Muscle of arm (tissue), 12 donors: ENCODE measurements around the gene BMPR1B. TPM values are rescaled to one million over a fixed set of nuclear protein-coding genes. Genes with fewer than 3 reads are reported as not detected.
"Not testable (repeated sequence)": the region's sequence is repeated elsewhere in the genome, so short reads cannot be mapped to it uniquely, and the experiment has no call there.

Experiments used
- DNase-seq: peaks from one replicate; pipeline ENCODE4 v3.0.0-alpha.2; 2013
- polyA plus RNA-seq, 12 donors: library from polyadenylated mRNA; unstranded; fragments of 120-200 nt; gene quantifications; one replicate each; pipeline ENCODE4 v1.2.1, GENCODE V29; 2013; ENCODE audit not compliant: insufficient read length in 12 of 12

BMPR1B gene
- polyA plus RNA-seq, 12 donors, result 5.3 to 24.5 (median 13.6) TPM; not detected in 1

GRCh38 chr4:95027905-95028618 lies 270.3 kb downstream of the BMPR1B start:
- DNase-seq, result no peak

GRCh38 chr4:95038791-95039190 lies 281.0 kb downstream of the BMPR1B start:
- DNase-seq, result no peak

GRCh38 chr4:95044324-95044837 lies 286.6 kb downstream of the BMPR1B start:
- no peak for DNase-seq

GRCh38 chr4:95045429-95045828 lies 287.7 kb downstream of the BMPR1B start:
- no peak for DNase-seq

GRCh38 chr4:95048296-95048695 lies 290.5 kb downstream of the BMPR1B start:
- DNase-seq, result no peak

- DNase-seq, result peak; percentile 67
Observed at GRCh38 chr4:95049551-95050233, 291.9 kb downstream of the BMPR1B start.

GRCh38 chr4:95050980-95051701 lies 293.4 kb downstream of the BMPR1B start:
- no peak for DNase-seq

- DNase-seq, result no peak
Observed at GRCh38 chr4:95051702-95052020, 293.9 kb downstream of the BMPR1B start.

- no peak for DNase-seq
Observed at GRCh38 chr4:95058991-95059390, 301.2 kb downstream of the BMPR1B start.

GRCh38 chr4:95059663-95060062 lies 301.9 kb downstream of the BMPR1B start:
- peak; percentile 29 for DNase-seq

GRCh38 chr4:95061220-95061619 lies 303.5 kb downstream of the BMPR1B start:
- no peak for DNase-seq

GRCh38 chr4:95061801-95062200 lies 304.0 kb downstream of the BMPR1B start:
- DNase-seq, result not testable (repeated sequence)

- DNase-seq, result no peak
Observed at GRCh38 chr4:95066050-95066449, 308.3 kb downstream of the BMPR1B start.

- DNase-seq, result no peak
Observed at GRCh38 chr4:95068401-95068800, 310.6 kb downstream of the BMPR1B start.

GRCh38 chr4:95068818-95069478 lies 311.2 kb downstream of the BMPR1B start:
- DNase-seq, result no peak

GRCh38 chr4:95071851-95072250 lies 314.1 kb downstream of the BMPR1B start:
- DNase-seq, result no peak

- no peak for DNase-seq
Observed at GRCh38 chr4:95073646-95074045, 315.9 kb downstream of the BMPR1B start.

- DNase-seq, result no peak
Observed at GRCh38 chr4:95077864-95078263, 320.1 kb downstream of the BMPR1B start.

- no peak for DNase-seq
Observed at GRCh38 chr4:95080969-95081368, 323.2 kb downstream of the BMPR1B start.

- no peak for DNase-seq
Observed at GRCh38 chr4:95084584-95084983, 326.8 kb downstream of the BMPR1B start.

- DNase-seq, result no peak
Observed at GRCh38 chr4:95085124-95085833, 327.5 kb downstream of the BMPR1B start.

GRCh38 chr4:95086551-95086950 lies 328.8 kb downstream of the BMPR1B start:
- DNase-seq, result no peak
